ENCODE measurements around the gene HAO1. TPM values are rescaled to one million over a fixed set of nuclear protein-coding genes. Genes with fewer than 3 reads are reported as not detected.

The HAO1 gene
- total and polyA plus RNA-seq, 2 of the 13 experiments (the other 11 are each of a cell fraction or from before 2014, with no cell fraction given): 0.03 TPM; not detected in 1

DNA sequence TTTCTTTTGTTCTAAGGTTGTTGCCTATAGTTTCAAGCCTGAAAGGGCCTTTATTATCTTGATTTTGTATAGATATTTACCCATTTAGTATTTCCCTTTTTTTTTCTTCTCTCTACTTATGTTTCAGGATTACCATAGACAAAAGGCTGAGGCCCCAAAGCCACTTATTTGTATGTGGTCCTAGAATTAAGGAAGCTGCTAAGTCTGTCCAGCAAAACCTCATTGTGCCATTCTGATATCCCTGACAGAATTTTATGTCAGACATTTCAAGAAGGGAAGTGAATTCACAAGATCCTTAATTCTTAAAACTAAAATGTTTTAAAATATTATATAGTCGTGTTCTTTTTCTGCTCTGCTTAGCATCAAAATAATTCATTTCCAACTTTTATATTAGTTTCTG is 6.9 kb downstream of the HAO1 start:
- no TSS peak for BruUV-seq (replicated peaks)
- ATAC-seq (no peak), FAIRE-seq (no peak), DNase-seq (ENCODE audit: low spot score) (no peak)
- Histone ChIP-seq H2AFZ (ENCODE audit: low read length) (no peak overlapping the region), H3K9ac (ENCODE audit: insufficient read depth, low read depth, low read length) (no peak overlapping the region), H3K4me1 (ENCODE audit: insufficient read depth, low read length) (peaks cover 10% of the 10 kb centered on the region), H3K79me2 (ENCODE audit: insufficient read depth, low read length) (no peaks in the 10 kb centered on the region), H3K4me3 (replicated peaks in 1 of 3; ENCODE audit: insufficient read depth in 1 of 3, low read depth in 2 of 3, low read length in 3 of 3) (no peak overlapping the region), H3K9me3 (ENCODE audit: low read length) (no peaks in the 10 kb centered on the region), H3K4me2 (ENCODE audit: low read depth, low read length) (no peak overlapping the region), H3K27me3 (ENCODE audit: control insufficient read depth in 1 of 2, insufficient read depth in 2 of 2, low read length in 2 of 2) (no peaks in the 10 kb centered on the region), H3K36me3 (replicated peaks in 1 of 2; ENCODE audit: control insufficient read depth in 1 of 2, insufficient read depth in 2 of 2, low read length in 2 of 2) (no peaks in the 10 kb centered on the region), H3K27ac (ENCODE audit: extremely low read length, insufficient read depth, low read length) (no peak overlapping the region), H4K20me1 (ENCODE audit: insufficient read depth, low read length) (no peaks in the 10 kb centered on the region)
- in situ Hi-C loops (cut with HindIII; ENCODE audit: extremely low pct_ligation_motif_present, low pct_unique_long_range_greater_than_20kb) (loop anchor here (10.0 kb wide), 1 partner anchor 791 kb away; no protein-coding TSS in a partner anchor), intact Hi-C loops (cut with micrococcal nuclease; ENCODE audit: unreplicated experiment) (loop anchor here (10.0 kb wide), 1 partner anchor 1169 kb away; the partner anchor contains the start of gene BMP2)
- ChIA-PET POLR2A (no interaction called here), CTCF (ENCODE audit: low intra/inter-chr PET ratio, low total read pairs) (no interaction called here)
- no peak for TF ChIP-seq ZNF121 (CRISPR knock-in tag; IDR thresholded peaks at IDR 0.05)
- no peak for TF ChIP-seq ETV6 (CRISPR knock-in tag; conservative IDR thresholded peaks at IDR 0.05)
- TF ChIP-seq, protein P1, sequence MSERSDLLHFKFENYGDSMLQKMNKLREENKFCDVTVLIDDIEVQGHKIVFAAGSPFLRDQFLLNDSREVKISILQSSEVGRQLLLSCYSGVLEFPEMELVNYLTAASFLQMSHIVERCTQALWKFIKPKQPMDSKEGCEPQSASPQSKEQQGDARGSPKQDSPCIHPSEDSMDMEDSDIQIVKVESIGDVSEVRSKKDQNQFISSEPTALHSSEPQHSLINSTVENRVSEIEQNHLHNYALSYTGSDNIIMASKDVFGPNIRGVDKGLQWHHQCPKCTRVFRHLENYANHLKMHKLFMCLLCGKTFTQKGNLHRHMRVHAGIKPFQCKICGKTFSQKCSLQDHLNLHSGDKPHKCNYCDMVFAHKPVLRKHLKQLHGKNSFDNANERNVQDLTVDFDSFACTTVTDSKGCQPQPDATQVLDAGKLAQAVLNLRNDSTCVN (CRISPR knock-in tag; IDR thresholded peaks at IDR 0.05; ENCODE audit: borderline replicate concordance): no peak
- TF ChIP-seq ZIK1 (CRISPR knock-in tag; IDR thresholded peaks at IDR 0.05; ENCODE audit: borderline replicate concordance, low read depth): no peak
- 1% methylated on average over 1 of the region's 1 CpG for WGBS (ENCODE audit: low lambda C conversion rate)

DNA sequence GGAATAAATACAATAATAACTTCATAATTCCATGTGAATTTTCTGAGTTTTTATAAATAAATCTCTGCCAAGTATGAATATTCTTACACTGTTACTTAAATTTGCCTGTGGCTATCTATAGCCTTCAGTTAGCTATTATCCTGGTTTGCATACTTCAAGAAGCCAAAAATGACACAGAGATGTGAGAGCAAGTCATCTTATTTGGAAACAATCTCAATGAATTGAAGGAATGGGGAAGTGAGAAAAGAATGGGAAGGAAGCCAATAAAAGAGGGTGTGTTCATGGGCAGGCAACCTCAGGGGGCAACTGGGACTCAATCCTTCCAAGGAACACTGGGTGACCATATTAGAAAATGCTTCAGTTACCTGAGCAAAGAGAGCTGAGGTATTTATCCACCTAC is 9.9 kb downstream of the HAO1 start:
- CTCF ChIA-PET (ENCODE audit: low intra/inter-chr PET ratio, low total read pairs): no interaction called here
- intact Hi-C loops (cut with micrococcal nuclease; ENCODE audit: unreplicated experiment): loop anchor here (10.0 kb wide), 1 partner anchor 1166 kb away; the partner anchor contains the start of gene BMP2
- TF ChIP-seq ZBTB7B (CRISPR knock-in tag; IDR thresholded peaks at IDR 0.05): no peak
- TF ChIP-seq AHR (CRISPR knock-in tag; IDR thresholded peaks at IDR 0.05): no peak
- TF ChIP-seq ZFY (CRISPR knock-in tag; IDR thresholded peaks at IDR 0.05): no peak
- no peak for TF ChIP-seq PRPF4 (IDR thresholded peaks at IDR 0.05; ENCODE audit: low read depth, low read length, poor library complexity, severe bottlenecking)
- no peak for TF ChIP-seq TBX2 (CRISPR knock-in tag; IDR thresholded peaks at IDR 0.05; ENCODE audit: borderline replicate concordance)
- no peak for TF ChIP-seq RARA (CRISPR knock-in tag; IDR thresholded peaks at IDR 0.05)
- TF ChIP-seq, protein P2, sequence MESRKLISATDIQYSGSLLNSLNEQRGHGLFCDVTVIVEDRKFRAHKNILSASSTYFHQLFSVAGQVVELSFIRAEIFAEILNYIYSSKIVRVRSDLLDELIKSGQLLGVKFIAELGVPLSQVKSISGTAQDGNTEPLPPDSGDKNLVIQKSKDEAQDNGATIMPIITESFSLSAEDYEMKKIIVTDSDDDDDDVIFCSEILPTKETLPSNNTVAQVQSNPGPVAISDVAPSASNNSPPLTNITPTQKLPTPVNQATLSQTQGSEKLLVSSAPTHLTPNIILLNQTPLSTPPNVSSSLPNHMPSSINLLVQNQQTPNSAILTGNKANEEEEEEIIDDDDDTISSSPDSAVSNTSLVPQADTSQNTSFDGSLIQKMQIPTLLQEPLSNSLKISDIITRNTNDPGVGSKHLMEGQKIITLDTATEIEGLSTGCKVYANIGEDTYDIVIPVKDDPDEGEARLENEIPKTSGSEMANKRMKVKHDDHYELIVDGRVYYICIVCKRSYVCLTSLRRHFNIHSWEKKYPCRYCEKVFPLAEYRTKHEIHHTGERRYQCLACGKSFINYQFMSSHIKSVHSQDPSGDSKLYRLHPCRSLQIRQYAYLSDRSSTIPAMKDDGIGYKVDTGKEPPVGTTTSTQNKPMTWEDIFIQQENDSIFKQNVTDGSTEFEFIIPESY (CRISPR knock-in tag; IDR thresholded peaks at IDR 0.05): no peak
- no peak for TF ChIP-seq STAT5B (CRISPR knock-in tag; IDR thresholded peaks at IDR 0.05)

More for the DNA sequence above, 9.9 kb downstream of the HAO1 start:
- POLR2A ChIA-PET: no interaction called here
- in situ Hi-C loops (cut with HindIII; ENCODE audit: extremely low pct_ligation_motif_present, low pct_unique_long_range_greater_than_20kb): loop anchor here (10.0 kb wide), 1 partner anchor 794 kb away; no protein-coding TSS in a partner anchor
- no peak overlapping the region for H3K4me2 ChIP-seq (ENCODE audit: low read depth, low read length)
- H4K20me1 ChIP-seq (ENCODE audit: insufficient read depth, low read length): no peaks in the 10 kb centered on the region
- no peak overlapping the region for H3K27ac ChIP-seq (ENCODE audit: extremely low read length, insufficient read depth, low read length)
- no peak for FAIRE-seq
- H2AFZ ChIP-seq (ENCODE audit: low read length): no peak overlapping the region
- no peak for ATAC-seq
- no TSS peak for BruUV-seq (replicated peaks)
- no peaks in the 10 kb centered on the region for H3K4me1 ChIP-seq (ENCODE audit: insufficient read depth, low read length)
- H3K9me3 ChIP-seq (ENCODE audit: low read length): no peaks in the 10 kb centered on the region
- no peak overlapping the region for H3K4me3 ChIP-seq (replicated peaks in 1 of 3; ENCODE audit: insufficient read depth in 1 of 3, low read depth in 2 of 3, low read length in 3 of 3)
- no peaks in the 10 kb centered on the region for H3K79me2 ChIP-seq (ENCODE audit: insufficient read depth, low read length)
- no peak overlapping the region for H3K9ac ChIP-seq (ENCODE audit: insufficient read depth, low read depth, low read length)
- DNase-seq (ENCODE audit: low spot score): no peak
- H3K27me3 ChIP-seq (ENCODE audit: control insufficient read depth in 1 of 2, insufficient read depth in 2 of 2, low read length in 2 of 2): no peaks in the 10 kb centered on the region
- H3K36me3 ChIP-seq (replicated peaks in 1 of 2; ENCODE audit: control insufficient read depth in 1 of 2, insufficient read depth in 2 of 2, low read length in 2 of 2): no peaks in the 10 kb centered on the region
